Measurements from ENCODE around the gene SAMD4A. TPM values are rescaled to one million over a fixed set of nuclear protein-coding genes. Genes with fewer than 3 reads are reported as not detected.

The SAMD4A gene
- total RNA-seq: 8.2 TPM

GRCh38 chr14:54566410-54567223 is at the start of gene SAMD4A:
SAMD4A (plus strand) TSS chr14:54567128; CDS start chr14:54567917, 789 bp downstream.
- no peak for FAIRE-seq
- peak; percentile 65 to 77 for DNase-seq (ENCODE audit: low spot score in 2 of 2)

- DNase-seq (ENCODE audit: low spot score in 2 of 2) (no peak), FAIRE-seq (no peak)
These were observed 42.5 kb upstream of the SAMD4A start for GRCh38 chr14:54524410-54524809.

DNA sequence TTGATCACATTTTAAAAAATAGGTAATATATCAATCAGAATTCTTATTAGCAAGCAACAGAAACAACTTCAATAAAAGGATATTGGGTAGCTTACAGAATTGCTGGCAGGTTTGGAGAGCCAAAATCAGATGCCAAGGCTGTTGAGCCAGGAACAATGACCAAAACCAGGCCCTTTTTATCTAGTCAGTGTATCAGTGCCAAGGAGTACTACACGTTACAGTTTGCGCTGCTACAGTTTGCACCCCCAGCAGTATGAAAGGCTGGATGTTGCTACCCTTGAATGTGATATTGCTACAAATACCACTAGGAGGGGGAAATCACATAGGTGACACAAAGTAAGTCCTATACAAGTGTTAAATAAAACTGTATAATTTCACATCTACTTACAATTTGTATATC is 38.0 kb upstream of the SAMD4A start:
- no peak for DNase-seq (ENCODE audit: low spot score in 2 of 2)
- FAIRE-seq: no peak

GRCh38 chr14:54529811-54530210 is 37.1 kb upstream of the SAMD4A start:
- FAIRE-seq: no peak
- DNase-seq (ENCODE audit: low spot score in 2 of 2): no peak

- no peak for FAIRE-seq
These were observed 34.6 kb upstream of the SAMD4A start for GRCh38 chr14:54532111-54533012.

DNA sequence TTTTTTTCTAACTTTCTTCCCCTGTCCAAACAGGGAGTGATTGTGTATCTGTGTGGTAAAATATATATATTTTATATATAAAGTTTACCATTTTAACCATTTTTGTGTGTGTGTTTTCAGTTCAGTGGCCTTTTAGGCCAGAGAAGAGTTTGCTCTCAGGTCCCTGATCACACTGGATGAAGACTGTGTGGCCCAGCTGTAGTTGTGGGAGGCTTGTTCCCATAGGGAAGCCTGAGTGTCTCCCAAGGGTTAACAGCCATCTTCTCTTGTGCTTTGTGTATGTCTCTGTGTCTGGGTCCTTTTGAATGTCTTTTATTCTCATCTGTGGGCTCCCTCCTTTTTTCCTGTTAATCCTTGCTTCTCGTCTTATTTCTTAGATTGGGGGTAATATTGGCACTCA is 33.8 kb upstream of the SAMD4A start:
- FAIRE-seq: no peak
- no peak for DNase-seq (ENCODE audit: low spot score in 2 of 2)

More at GRCh38 chr14:54532111-54533012, 34.6 kb upstream of the SAMD4A start:
- DNase-seq (ENCODE audit: low spot score in 2 of 2): no peak

GRCh38 chr14:54535126-54535525 is 31.8 kb upstream of the SAMD4A start:
- FAIRE-seq (no peak), DNase-seq (ENCODE audit: low spot score in 2 of 2) (no peak)

DNA sequence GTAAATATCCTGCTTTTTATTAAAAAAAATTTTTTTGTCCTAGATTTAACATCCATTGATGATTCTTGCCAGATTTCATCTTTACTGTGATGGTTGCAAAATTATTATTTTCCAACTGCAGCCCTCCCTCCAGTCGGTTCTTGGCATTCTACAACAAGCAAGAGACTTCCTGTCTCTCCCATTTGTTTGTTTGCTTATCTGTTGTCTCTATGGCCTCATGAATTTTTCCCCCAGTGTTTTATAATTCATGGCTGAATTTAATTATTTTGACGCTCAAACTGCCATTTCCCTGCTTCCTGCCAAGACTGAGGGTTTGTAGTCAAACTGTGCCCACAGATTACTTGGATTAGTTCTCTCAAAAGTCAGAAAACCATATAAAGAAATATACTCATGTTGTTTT is 31.3 kb upstream of the SAMD4A start:
- no peak for FAIRE-seq

GRCh38 chr14:54537651-54538050 is 29.3 kb upstream of the SAMD4A start:
- FAIRE-seq: no peak
- DNase-seq (ENCODE audit: low spot score in 2 of 2): no peak

More for the DNA sequence above, 31.3 kb upstream of the SAMD4A start:
- DNase-seq (ENCODE audit: low spot score in 2 of 2): no peak

- DNase-seq (ENCODE audit: low spot score in 2 of 2): no peak
- FAIRE-seq: no peak
These were observed 28.9 kb upstream of the SAMD4A start for GRCh38 chr14:54538055-54538454.

DNA sequence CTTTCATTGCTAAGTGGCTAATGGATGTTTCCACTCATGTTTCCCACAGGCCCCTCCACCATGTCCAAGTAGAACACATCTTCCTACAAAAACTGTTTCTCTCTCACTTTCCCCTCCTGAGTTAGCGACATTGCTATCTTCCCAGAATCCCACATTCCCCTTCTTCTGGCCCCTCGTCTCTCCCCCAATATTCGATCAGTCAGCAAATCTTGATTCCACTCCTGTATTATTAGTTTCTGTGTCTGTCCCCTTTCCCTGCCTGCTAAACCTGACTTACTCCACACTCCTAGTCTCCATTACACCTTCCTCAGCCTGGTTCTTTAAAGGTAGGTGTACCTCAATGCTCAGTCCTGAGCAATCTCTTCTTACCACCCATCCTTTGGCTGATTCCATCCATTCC is 19.3 kb upstream of the SAMD4A start:
- FAIRE-seq: no peak
- DNase-seq (ENCODE audit: low spot score in 2 of 2): no peak

- FAIRE-seq: no peak
These were observed 18.4 kb upstream of the SAMD4A start for GRCh38 chr14:54548491-54548890.

DNA sequence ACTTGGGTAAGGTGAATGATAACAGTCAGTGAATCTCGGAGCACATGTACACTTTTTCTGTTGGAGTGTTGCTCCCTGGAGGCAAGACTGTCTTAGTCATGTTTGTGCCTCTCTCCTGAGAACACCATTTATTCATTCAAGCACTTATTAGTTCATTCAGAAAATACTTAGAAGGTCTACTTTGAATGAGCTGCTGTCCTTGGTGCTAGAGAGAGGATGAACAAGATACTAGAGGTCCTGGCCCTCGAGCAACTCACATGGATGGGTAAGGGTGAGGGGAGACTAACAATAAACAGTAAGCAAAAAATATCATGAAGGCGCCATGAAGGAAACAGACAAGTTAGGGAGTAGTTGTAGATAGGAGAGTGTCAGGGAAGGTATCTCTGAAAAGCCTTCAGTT is 17.1 kb upstream of the SAMD4A start:
- DNase-seq (ENCODE audit: low spot score in 2 of 2) (no peak), FAIRE-seq (no peak)

More at GRCh38 chr14:54548491-54548890, 18.4 kb upstream of the SAMD4A start:
- DNase-seq (ENCODE audit: low spot score in 2 of 2): no peak

- FAIRE-seq (no peak), DNase-seq (ENCODE audit: low spot score in 2 of 2) (no peak)
These were observed 16.4 kb upstream of the SAMD4A start for GRCh38 chr14:54550514-54550913.

DNA sequence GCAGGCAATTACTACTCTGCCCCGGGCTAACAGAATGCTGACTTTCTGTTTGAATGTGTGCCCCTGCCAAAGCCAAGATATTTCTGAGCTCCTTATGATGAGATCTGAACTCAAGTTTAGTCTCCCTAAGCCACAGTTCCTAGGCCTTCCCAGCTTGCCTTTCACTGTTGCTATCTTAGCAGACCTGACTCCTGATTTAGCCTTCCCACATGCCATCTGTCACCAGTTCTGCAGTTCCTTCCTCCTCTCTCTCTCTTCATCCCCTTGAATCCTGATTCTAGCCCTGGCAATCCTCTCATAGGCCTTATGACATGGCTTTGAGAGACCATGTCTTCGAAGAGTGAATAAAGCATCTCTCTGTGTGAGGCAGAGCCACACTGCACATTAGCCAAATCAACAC is 12.5 kb upstream of the SAMD4A start:
- DNase-seq (ENCODE audit: low spot score in 2 of 2): no peak
- FAIRE-seq: no peak

GRCh38 chr14:54555651-54556050 is 11.3 kb upstream of the SAMD4A start:
- FAIRE-seq (no peak), DNase-seq (ENCODE audit: low spot score in 2 of 2) (no peak)

DNA sequence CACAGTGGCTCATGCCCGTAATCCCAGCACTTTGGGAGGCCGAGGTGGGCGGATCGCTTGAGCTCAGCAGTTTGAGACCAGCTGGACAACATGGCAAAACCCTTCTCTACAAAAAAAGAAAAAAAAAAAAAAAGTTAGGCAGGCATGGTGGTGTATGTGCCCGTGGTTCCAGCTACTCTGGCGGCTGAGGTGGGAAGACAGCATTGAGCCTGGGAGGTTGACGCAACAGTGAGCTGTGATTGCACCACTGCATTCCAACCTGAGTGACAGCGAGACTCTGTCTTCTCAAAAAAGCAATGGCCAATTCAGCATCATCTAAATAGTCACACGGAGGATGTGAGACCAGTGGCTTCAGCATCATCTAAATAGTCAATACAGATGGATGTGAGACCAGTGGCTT is 10.4 kb upstream of the SAMD4A start:
- FAIRE-seq (no peak), DNase-seq (ENCODE audit: low spot score in 2 of 2) (no peak)

DNA sequence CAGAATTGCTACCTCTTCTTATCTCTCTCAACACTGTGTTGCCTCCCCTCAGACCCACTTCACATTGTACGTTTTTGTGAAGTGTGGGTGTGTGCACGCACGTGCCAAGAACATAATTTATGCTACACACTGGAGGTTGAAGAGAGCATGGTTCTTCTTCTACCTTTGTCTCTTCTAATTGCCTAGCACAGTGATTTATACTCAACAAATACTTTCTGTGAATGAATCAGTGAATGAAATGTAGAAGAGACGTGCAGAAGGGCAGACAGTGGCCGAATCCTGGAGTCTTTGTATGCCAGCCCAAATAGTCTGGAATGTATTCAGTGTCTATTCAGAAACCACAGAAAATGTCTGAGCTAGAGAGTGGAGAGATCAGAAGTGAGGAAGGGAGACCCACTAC is 4.6 kb upstream of the SAMD4A start:
- FAIRE-seq (no peak), DNase-seq (ENCODE audit: low spot score in 2 of 2) (no peak)

DNA sequence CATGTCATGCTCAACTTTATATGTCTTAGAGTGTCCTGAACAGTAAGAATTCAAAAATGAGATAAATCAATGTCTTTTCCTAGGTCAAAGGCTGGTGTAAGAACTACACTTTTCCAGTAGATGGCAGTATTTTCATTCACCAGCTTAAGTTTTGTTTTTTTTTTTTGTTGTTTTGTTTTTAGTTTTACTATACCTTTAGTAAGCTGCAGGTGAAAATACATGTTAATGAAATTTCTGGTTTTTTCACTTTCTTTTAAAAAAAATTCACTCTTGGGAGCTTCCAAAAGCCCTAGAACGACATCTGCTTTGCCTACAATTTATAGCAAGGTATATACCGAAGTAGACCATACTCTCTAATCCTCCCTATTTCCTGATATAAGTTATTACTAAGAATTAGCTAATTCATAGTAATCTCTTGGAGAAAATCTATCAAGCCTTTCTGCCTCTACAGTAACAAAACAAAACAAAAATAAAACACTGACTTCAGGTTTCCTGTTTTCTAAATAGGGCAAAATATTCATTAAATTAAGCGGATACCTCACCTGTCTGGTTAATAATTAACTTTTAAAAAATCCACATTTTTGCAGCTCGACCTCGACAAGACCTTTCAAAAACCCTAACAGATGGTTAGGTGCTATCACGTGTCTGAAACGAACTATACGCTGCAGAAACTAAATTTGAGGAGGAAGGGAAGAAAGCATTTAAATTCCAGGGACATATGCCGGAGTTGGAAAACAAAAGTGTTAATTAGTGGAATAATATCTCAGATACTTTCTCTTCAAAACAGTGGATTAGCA is 2.7 kb upstream of the SAMD4A start:
- FAIRE-seq (peak; percentile 93), DNase-seq (ENCODE audit: low spot score in 2 of 2) (peak; percentile 26 to 41)

Measured in frontal cortex (tissue), 4 donors.